Fibroblast of skin of left biceps (primary cell): ENCODE measurements around the gene EGFLAM.

Source experiments
- DNase-seq, 2 experiments: peaks; one replicate each; pipeline ENCODE4 v3.0.0-alpha.2; 2013; ENCODE audit warnings: low read depth in 2 of 2

The EGFLAM gene

GRCh38 chr5:38258319-38259061, at the start of gene EGFLAM:
Gene EGFLAM, plus strand, starts transcription at chr5:38258559. Its CDS starts 196 bp downstream, at chr5:38258755.
- no peak for DNase-seq

- peak in 1 of 2 experiments; percentile 2 for DNase-seq
Measured at GRCh38 chr5:38208782-38209378, 49.5 kb upstream of the EGFLAM start.

- no peak for DNase-seq
Measured at GRCh38 chr5:38210676-38211353, 47.5 kb upstream of the EGFLAM start.

GRCh38 chr5:38211354-38211710, 47.0 kb upstream of the EGFLAM start:
- DNase-seq, result no peak

- DNase-seq, result no peak
Measured at GRCh38 chr5:38212307-38212706, 46.1 kb upstream of the EGFLAM start.

GRCh38 chr5:38226091-38226490, 32.3 kb upstream of the EGFLAM start:
- DNase-seq, result no peak

GRCh38 chr5:38228914-38229313, 29.4 kb upstream of the EGFLAM start:
- no peak for DNase-seq

GRCh38 chr5:38234737-38235136, 23.6 kb upstream of the EGFLAM start:
- no peak for DNase-seq

- DNase-seq, result no peak
Measured at GRCh38 chr5:38237681-38238080, 20.7 kb upstream of the EGFLAM start.

GRCh38 chr5:38240212-38240611, 18.1 kb upstream of the EGFLAM start:
- no peak for DNase-seq

GRCh38 chr5:38241655-38242054, 16.7 kb upstream of the EGFLAM start:
- no peak for DNase-seq

GRCh38 chr5:38245307-38245706, 13.1 kb upstream of the EGFLAM start:
- no peak for DNase-seq

GRCh38 chr5:38249301-38249700, 9.1 kb upstream of the EGFLAM start:
- DNase-seq, result no peak

- no peak for DNase-seq
Measured at GRCh38 chr5:38249812-38250211, 8.5 kb upstream of the EGFLAM start.

- DNase-seq, result no peak
Measured at GRCh38 chr5:38250763-38251448, 7.5 kb upstream of the EGFLAM start.

- DNase-seq, result no peak
Measured at GRCh38 chr5:38253759-38254158, 4.6 kb upstream of the EGFLAM start.

GRCh38 chr5:38257308-38258041, 884 bp upstream of the EGFLAM start:
- DNase-seq, result no peak

GRCh38 chr5:38258042-38258318, 379 bp upstream of the EGFLAM start:
- DNase-seq, result no peak

GRCh38 chr5:38259062-38259808, 876 bp downstream of the EGFLAM start:
- no peak for DNase-seq

- DNase-seq, result no peak
Measured at GRCh38 chr5:38259809-38260160, 1.4 kb downstream of the EGFLAM start.

GRCh38 chr5:38263983-38264382, 5.6 kb downstream of the EGFLAM start:
- DNase-seq, result no peak
